Measurements from ENCODE around the gene ST7. TPM values are rescaled to one million over a fixed set of nuclear protein-coding genes. Genes with fewer than 3 reads are reported as not detected.

The ST7 gene
- total RNA-seq, 2 donors from 2014 or later, result 24.6 to 34.3 TPM

DNA sequence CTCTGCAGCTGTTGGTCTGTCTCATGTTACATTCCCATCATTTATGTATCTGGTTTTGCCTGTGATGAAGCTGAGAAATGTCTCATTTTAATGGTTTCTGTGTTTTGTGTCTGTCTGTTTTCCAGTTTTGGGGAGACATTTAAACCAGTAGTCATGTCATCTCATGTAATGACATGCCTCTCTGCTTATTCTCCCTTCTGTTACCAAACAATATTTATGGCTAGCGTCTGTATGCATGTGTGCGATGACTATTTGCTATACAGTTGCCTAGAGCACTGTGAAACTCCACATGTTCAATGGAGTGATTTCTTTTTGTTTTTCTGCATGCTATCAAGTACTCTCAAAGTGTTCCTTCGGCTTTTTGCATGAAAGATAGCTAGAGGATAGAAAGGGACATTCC is 132.0 kb downstream of the ST7 start:
- no peak overlapping the region for H3K4me3 ChIP-seq
- intact Hi-C loops (cut with DNase I), result no loop called here

DNA sequence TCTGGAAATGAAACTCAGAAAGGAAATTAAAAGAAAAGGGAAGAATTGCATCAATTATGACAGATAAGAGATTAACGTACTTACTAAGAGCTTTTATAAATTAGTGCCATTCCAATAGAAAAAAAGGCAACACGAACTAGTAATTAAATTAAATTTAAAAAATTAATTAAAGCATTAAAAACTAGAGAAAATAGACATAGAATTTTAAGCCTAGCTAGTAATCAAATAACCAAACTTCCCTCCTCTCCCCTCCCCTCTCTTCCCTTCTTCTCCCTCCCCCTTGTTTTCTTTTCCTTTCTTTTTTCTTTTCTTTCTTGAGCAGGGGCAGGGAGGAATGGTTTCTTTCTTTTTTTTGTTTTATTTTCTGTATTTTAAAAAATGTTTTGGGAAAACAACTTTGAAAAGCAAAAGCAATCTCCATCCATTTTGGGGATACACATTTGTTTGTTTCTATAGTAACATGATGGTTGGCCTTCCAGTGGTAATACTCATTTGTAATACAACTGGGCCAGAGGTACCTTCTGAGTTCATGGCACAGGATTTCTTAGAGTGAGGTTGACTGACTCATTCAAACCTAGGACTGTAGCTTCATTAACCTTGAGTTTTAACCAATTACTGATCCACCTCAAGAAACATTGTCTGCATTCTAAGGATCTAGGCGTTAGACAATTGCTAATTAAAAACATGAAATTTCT is 132.6 kb downstream of the ST7 start:
- ATAC-seq (no peak), DNase-seq (no peak)
- H3K4me3 ChIP-seq, result no peak overlapping the region
- no peaks in the 10 kb centered on the region for H3K27me3 ChIP-seq
- no peak overlapping the region for H3K27ac ChIP-seq
- H3K36me3 ChIP-seq (replicated peaks in 1 of 2; ENCODE audit: insufficient read depth in 1 of 2, low read depth in 2 of 2), result no peaks in the 10 kb centered on the region
- TF ChIP-seq POLR2A (IDR thresholded peaks at IDR 0.05), result no peak
- no peaks in the 10 kb centered on the region for H3K9me3 ChIP-seq
- intact Hi-C loops (cut with DNase I), result no loop called here
- 84 to 86% methylated on average over 3 of the region's 3 CpGs for WGBS, 2 donors
- peaks cover 28% of the 10 kb centered on the region for H3K4me1 ChIP-seq

More for the DNA sequence above, 132.0 kb downstream of the ST7 start:
- Histone ChIP-seq H3K36me3 (replicated peaks in 1 of 2; ENCODE audit: insufficient read depth in 1 of 2, low read depth in 2 of 2) (no peaks in the 10 kb centered on the region), H3K4me1 (peaks cover 23% of the 10 kb centered on the region), H3K9me3 (no peaks in the 10 kb centered on the region), H3K27me3 (no peaks in the 10 kb centered on the region), H3K27ac (no peak overlapping the region)
- DNase-seq (no peak), ATAC-seq (no peak)
- no peak for TF ChIP-seq POLR2A (IDR thresholded peaks at IDR 0.05)
- TF ChIP-seq, protein P1, sequence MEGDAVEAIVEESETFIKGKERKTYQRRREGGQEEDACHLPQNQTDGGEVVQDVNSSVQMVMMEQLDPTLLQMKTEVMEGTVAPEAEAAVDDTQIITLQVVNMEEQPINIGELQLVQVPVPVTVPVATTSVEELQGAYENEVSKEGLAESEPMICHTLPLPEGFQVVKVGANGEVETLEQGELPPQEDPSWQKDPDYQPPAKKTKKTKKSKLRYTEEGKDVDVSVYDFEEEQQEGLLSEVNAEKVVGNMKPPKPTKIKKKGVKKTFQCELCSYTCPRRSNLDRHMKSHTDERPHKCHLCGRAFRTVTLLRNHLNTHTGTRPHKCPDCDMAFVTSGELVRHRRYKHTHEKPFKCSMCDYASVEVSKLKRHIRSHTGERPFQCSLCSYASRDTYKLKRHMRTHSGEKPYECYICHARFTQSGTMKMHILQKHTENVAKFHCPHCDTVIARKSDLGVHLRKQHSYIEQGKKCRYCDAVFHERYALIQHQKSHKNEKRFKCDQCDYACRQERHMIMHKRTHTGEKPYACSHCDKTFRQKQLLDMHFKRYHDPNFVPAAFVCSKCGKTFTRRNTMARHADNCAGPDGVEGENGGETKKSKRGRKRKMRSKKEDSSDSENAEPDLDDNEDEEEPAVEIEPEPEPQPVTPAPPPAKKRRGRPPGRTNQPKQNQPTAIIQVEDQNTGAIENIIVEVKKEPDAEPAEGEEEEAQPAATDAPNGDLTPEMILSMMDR (IDR thresholded peaks at IDR 0.05), result no peak
- WGBS, 2 donors, result 83 to 89% methylated on average over 3 of the region's 3 CpGs

DNA sequence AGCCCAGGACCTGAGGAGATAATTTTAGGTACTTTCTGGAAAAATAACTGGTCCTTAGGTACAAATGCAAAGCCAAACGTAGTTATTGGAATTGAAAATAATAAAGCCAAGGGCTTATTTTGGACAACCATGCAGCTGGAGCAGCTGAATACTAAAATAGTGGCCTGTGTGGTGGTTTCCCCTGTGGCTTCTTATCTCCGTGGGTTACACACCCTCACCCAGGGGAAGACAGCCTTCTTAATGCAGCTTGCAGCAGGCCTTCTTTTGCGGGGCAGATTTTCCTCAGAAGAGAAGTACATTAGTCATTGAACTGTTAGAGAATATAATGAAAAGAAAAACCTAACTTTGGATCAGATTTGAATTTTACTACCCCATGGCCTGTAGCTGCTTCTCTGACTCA is 133.5 kb downstream of the ST7 start:
- Histone ChIP-seq H3K4me1 (peaks cover 36% of the 10 kb centered on the region), H3K36me3 (replicated peaks in 1 of 2; ENCODE audit: insufficient read depth in 1 of 2, low read depth in 2 of 2) (no peaks in the 10 kb centered on the region), H3K9me3 (no peaks in the 10 kb centered on the region), H3K27me3 (no peaks in the 10 kb centered on the region), H3K4me3 (no peak overlapping the region), H3K27ac (no peak overlapping the region)
- TF ChIP-seq POLR2A (IDR thresholded peaks at IDR 0.05), result no peak
- TF ChIP-seq, protein P1 (IDR thresholded peaks at IDR 0.05), result no peak
- intact Hi-C loops (cut with DNase I), result no loop called here
- WGBS, 2 donors, result 79 to 84% methylated on average over 3 of the region's 3 CpGs
- DNase-seq, result no peak
- no peak for ATAC-seq

DNA sequence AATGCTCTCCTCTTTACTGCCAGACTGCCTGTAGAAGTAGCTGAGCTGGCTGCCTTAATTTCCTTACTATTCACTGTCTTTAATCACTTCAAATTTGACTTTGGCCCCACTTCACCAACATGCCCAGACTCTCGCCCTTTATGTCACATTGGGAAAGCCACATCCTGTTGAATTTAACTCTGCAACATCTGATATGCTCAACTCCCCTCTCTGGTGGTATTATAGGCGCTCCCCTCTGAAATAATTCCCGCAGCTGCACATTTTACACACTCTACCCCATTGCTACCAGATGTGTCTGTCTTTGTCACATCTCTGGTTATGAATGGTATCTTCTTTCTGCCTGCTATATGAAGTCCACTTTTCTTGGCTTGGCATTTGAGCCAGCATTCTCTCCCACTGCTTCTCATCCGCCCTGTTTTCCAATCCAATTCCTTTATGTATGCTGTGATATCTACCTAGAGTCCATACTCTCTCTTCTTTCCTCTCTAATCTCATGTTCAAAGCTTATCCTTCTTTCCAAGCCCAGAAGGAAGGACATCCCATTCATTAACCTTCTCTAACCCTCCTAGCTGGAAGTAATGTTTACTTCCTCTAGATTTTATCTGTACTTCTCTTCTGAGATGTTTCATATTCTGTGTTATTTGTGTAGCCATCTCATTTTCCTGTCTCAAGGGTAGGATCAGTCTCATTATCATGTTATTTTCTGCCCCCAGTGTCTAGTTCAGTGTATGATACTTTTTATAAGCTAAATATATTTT is 134.5 kb downstream of the ST7 start:
- no peaks in the 10 kb centered on the region for H3K27me3 ChIP-seq
- peaks cover 46% of the 10 kb centered on the region for H3K4me1 ChIP-seq
- ATAC-seq (no peak), DNase-seq (no peak)
- WGBS, 2 donors, result 77 to 91% methylated on average over 4 of the region's 4 CpGs
- no peak for TF ChIP-seq POLR2A (IDR thresholded peaks at IDR 0.05)
- TF ChIP-seq, protein P1 (IDR thresholded peaks at IDR 0.05), result no peak
- intact Hi-C loops (cut with DNase I), result no loop called here
- no peak overlapping the region for H3K4me3 ChIP-seq
- H3K9me3 ChIP-seq, result no peaks in the 10 kb centered on the region
- H3K36me3 ChIP-seq (replicated peaks in 1 of 2; ENCODE audit: insufficient read depth in 1 of 2, low read depth in 2 of 2), result no peaks in the 10 kb centered on the region
- H3K27ac ChIP-seq, result no peak overlapping the region

DNA sequence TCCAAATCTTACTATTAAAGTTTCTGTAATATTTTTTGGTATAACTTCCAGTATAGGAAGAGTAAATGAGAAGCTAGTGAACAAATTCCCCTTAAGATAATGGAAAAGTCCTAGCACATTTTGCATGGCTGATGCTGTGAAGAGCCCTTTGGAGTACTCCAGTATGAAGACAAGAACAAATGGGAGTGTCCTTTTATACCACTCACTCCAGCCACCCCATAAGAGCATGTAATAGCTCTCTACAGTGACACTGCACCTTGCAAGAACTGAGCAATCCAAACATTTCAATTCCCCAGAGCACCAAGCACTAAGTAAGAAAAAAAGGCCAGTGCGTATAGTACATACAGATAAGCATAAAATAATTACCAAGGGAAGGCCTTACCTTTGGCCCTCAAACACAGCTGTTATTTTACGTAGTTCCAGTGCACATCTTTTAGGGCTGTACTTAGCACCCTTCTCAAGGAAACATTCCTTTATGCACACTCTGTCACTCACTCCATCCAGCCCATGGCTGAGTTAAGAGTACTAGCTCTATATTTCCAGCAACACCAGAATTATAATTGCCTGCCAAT is 135.4 kb downstream of the ST7 start:
- H3K4me1 ChIP-seq, result peaks cover 47% of the 10 kb centered on the region
- TF ChIP-seq, protein P1 (IDR thresholded peaks at IDR 0.05), result no peak
- TF ChIP-seq POLR2A (IDR thresholded peaks at IDR 0.05), result no peak
- no peaks in the 10 kb centered on the region for H3K9me3 ChIP-seq
- intact Hi-C loops (cut with DNase I), result no loop called here
- no peak overlapping the region for H3K4me3 ChIP-seq
- H3K36me3 ChIP-seq (replicated peaks in 1 of 2; ENCODE audit: insufficient read depth in 1 of 2, low read depth in 2 of 2), result no peaks in the 10 kb centered on the region
- ATAC-seq (no peak), DNase-seq (no peak)
- WGBS, 2 donors, result 44 to 53% methylated on average over 2 of the region's 2 CpGs
- no peaks in the 10 kb centered on the region for H3K27me3 ChIP-seq
- no peak overlapping the region for H3K27ac ChIP-seq
